Pancreas (tissue), 10 donors: ENCODE data around the gene NOL4L. TPM values are rescaled to one million over a fixed set of nuclear protein-coding genes. Genes with fewer than 3 reads are reported as not detected.

Experiments
- ATAC-seq, 4 donors: fragments of 200-7000 bp; cut with Tn5 transposase; one replicate each; pipeline versions ENCODE4 v1.8.0 to v1.9.1; 2020; ENCODE audit warnings: mild to moderate bottlenecking in 4 of 4, moderate library complexity in 4 of 4
- DNase-seq, 6 donors: peaks; one replicate each; pipeline ENCODE4 v3.0.0-alpha.2; 2020
- FAIRE-seq: peaks from 2 replicates; lab custom pipeline; 2012; peaks lifted over from hg19 to GRCh38; lab: Jason Lieb, UNC
- H3K27ac ChIP-seq, 4 donors: fragments of 200-600 bp; sonication (generic); 1 replicate in 3 of 4; 2 replicates in 1 of 4; pipeline versions ENCODE4 v1.5.0 to v1.8.0; 2020
- H3K27me3 ChIP-seq, 4 donors: fragments of 200-600 bp; one replicate each; pipeline ENCODE4 v1.8.0; 2021
- H3K36me3 ChIP-seq, 3 donors: fragments of 200-600 bp; sonication (generic) in 1 of 3; one replicate each; pipeline versions ENCODE4 v1.5.0 to v1.8.0; 2020 to 2021
- H3K4me1 ChIP-seq, 3 donors: fragments of 200-600 bp; one replicate each; pipeline ENCODE4 v1.8.0; 2021
- H3K4me3 ChIP-seq, 4 donors: fragments of 200-600 bp; sonication (generic) in 2 of 4; one replicate each; pipeline versions ENCODE4 v1.5.0 to v1.8.0; 2020 to 2021
- H3K9me3 ChIP-seq, 4 donors: fragments of 200-600 bp; one replicate each; pipeline ENCODE4 v1.8.0; 2021
- CTCF ChIP-seq, 4 donors: fragments of 200-600 bp; sonication (generic) in 3 of 4; IDR thresholded peaks; one replicate each; pipeline versions ENCODE4 v1.5.0 to v1.8.0; 2021; ENCODE audit warnings: antibody characterized with exemption in 4 of 4
- WGBS, 2 donors: extraction: QIAGEN DNeasy Blood & Tissue Kit; methylation state at CpG; one replicate each; pipeline ENCODE4 v1.1.7; 2013; 5-methylcytosine and 5-hydroxymethylcytosine counted together
- intact Hi-C, 3 donors: fragments of 100-400 bp; cut with DNase I; formaldehyde crosslinking; loops; one replicate each; pipeline versions ENCODE4 v1.11.1 to v1.14.2; 2022
- polyA plus RNA-seq, 2 donors: library from polyadenylated mRNA; stranded (reverse); fragments of 200-250 nt; gene quantifications; one replicate each; pipeline ENCODE4 v1.2.3, GENCODE V29; 2013
- total RNA-seq, 6 donors: library from RNA; stranded (reverse); fragmentation: NEBNext Ultra II Directional in 4 of 6; extraction: Animal tissue kit (Norgen Biotek cat#: 25700) in 4 of 6; gene quantifications; one replicate each; pipeline versions ENCODE4 v1.2.1 to v1.2.4, GENCODE V29; 2021 to 2023
- donor health status: healthy with polysubstance abuse.
- donor health status: DM: no; HTN: no; CAD: no; lungs with moderate emphysema.
- donor health status: DM: no; HTN: no; CAD: no.
- donor health status: control.
- donor health status: control.
- donor health status: Bipolar disorder and iron deficiency.
- donor health status: DM: yes; HTN: yes; CAD: no.
- donor health status: DM: no; HTN: no; CAD: no.
- donor health status: DM: no; HTN: no; CAD: no.
- donor health status: DM: yes; HTN: yes; CAD: no.

The NOL4L gene
- total and polyA plus RNA-seq, 8 donors: 8.7 to 14.5 (median 10.2) TPM

DNA sequence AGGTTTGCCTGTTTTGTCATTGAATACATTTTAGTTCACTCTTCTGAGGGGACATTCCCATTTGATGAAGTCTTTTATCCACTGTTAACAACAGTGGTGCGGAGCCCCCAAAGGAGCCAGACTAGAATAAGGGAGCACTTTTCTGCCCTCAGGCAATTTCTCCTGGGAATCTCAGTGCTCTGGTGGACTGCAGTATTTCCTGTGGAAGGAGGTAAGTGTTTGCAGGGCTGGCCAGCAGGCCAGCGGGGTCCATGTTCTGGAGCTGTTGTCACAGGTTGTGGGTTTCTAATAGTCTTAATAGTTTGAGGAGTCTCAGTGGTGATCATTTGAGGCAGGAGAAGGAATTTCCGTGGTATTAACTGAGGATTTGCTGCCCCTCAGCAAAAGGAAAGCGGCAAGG lies 143.5 kb downstream of the NOL4L start:
- DNase-seq: no peak
- no peak for TF ChIP-seq CTCF (IDR thresholded peaks at IDR 0.05)
- Histone ChIP-seq H3K9me3 (no peaks in the 10 kb centered on the region), H3K27me3 (no peaks in the 10 kb centered on the region), H3K4me3 (no peak overlapping the region), H3K36me3 (peaks cover 0 to 24% (median 7%) of the 10 kb centered on the region in 3 donors), H3K27ac (no peak overlapping the region), H3K4me1 (peaks cover 0 to 2% (median 0%) of the 10 kb centered on the region in 3 donors)
- 94 to 97% methylated on average over 4 of the region's 4 CpGs for WGBS, 2 donors
- intact Hi-C loops: no loop called here
- no peak for ATAC-seq
- no peak for FAIRE-seq

- no peak for TF ChIP-seq CTCF (IDR thresholded peaks at IDR 0.05)
- peaks cover 0 to 2% (median 0%) of the 10 kb centered on the region in 3 donors for H3K4me1 ChIP-seq
- ATAC-seq: no peak
- peaks cover 0 to 21% (median 13%) of the 10 kb centered on the region in 3 donors for H3K36me3 ChIP-seq
- H3K9me3 ChIP-seq: no peaks in the 10 kb centered on the region
- no peak overlapping the region for H3K4me3 ChIP-seq
- WGBS, 2 donors: 89 to 95% methylated on average over 4 of the region's 4 CpGs
- intact Hi-C loops: no loop called here
- no peak for DNase-seq
- H3K27me3 ChIP-seq: no peaks in the 10 kb centered on the region
- FAIRE-seq: no peak
- no peak overlapping the region for H3K27ac ChIP-seq
Observed at GRCh38 chr20:32440758-32441078, 144.4 kb downstream of the NOL4L start.

DNA sequence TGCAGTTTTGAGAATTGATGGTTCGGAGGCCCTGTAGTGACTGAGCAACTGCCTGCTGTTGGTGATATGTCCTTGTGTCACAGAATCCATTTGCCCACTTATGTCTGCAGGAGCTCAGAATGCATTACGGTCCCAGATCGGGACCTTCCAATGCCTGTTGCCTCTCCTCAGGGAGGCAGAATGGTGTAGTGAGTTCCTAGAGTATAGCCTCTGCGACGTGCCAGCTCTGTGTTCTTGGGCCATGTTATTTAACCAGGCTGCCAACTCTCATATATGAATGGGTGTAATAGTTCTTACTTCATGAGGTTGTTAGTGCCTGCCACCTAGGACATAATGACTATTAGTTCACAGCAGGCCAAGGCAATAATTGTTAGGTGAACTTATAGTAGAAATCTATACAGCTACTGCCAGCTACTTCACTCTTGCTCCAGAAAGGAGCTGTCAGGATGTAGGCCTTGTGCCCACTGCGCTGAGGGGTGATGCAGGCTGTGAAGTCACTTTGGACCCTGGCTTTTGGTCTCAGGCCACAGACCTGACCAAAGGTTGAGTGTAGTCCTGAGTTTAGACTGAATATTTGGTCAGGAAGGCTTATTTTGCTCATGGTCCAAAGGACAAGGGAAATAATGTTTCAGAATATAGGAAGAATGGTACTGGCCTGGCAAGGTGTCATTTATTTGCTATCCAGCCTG lies 144.9 kb downstream of the NOL4L start:
- ATAC-seq: no peak
- H3K27me3 ChIP-seq: no peaks in the 10 kb centered on the region
- peaks cover 0 to 2% (median 0%) of the 10 kb centered on the region in 3 donors for H3K4me1 ChIP-seq
- intact Hi-C loops: no loop called here
- WGBS, 2 donors: 81 to 90% methylated on average over 6 of the region's 6 CpGs
- FAIRE-seq: no peak
- no peak overlapping the region for H3K4me3 ChIP-seq
- TF ChIP-seq CTCF (IDR thresholded peaks at IDR 0.05): no peak
- H3K27ac ChIP-seq: no peak overlapping the region
- DNase-seq: no peak
- peaks cover 0 to 26% (median 17%) of the 10 kb centered on the region in 3 donors for H3K36me3 ChIP-seq
- no peaks in the 10 kb centered on the region for H3K9me3 ChIP-seq

DNA sequence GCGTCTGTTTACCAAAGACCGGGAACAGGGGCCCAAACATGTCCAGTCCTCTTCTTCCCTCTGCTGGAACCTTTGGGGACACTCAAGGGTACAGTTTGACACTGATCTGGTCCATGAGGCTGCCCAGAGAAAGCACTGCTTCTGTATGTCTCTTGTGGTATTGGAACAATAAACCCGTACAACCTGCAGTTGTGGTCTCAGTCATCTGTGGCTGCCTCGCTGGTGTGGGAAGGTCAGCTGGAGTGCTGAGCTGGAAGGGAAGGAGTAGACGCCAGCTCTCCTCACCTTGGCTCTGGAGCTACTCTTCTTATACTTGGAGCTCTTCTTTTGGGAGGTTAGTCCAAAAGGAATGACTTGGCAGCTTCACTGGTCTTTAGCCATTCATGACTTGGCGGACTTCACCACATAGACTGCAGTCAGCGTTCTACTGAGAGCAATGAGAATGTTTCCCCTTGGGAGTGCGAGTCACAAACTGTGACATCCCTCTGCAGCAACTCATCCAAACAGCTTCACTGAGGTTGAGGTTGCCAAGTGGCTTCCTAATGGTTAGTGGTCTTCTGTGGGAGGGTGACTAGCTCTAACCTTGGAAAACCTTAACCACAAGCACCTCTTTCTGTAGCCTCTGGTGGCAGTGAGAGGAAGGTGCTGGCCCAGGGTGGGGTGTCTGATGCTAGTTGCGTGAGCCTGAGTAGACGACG lies 145.9 kb downstream of the NOL4L start:
- no peaks in the 10 kb centered on the region for H3K9me3 ChIP-seq
- no peaks in the 10 kb centered on the region for H3K27me3 ChIP-seq
- H3K36me3 ChIP-seq: peaks cover 3 to 36% (median 23%) of the 10 kb centered on the region in 3 donors
- no peak overlapping the region for H3K27ac ChIP-seq
- ATAC-seq (peak in 1 of 4 donors; percentile 9), DNase-seq (no peak), FAIRE-seq (no peak)
- intact Hi-C loops: no loop called here
- TF ChIP-seq CTCF (IDR thresholded peaks at IDR 0.05): no peak
- H3K4me3 ChIP-seq: no peak overlapping the region
- H3K4me1 ChIP-seq: no peaks in the 10 kb centered on the region
- 75 to 81% methylated on average over 11 of the region's 11 CpGs for WGBS, 2 donors
